SJCRH30 (cell line): ENCODE measurements around the gene BAK1. TPM values are rescaled to one million over a fixed set of nuclear protein-coding genes. Genes with fewer than 3 reads are reported as not detected.

Source experiments
- DNase-seq, 2 experiments: peaks; one replicate each; pipeline ENCODE4 v3.0.0-alpha.2; 2015 to 2020
- H3K27ac ChIP-seq: fragments of 250-450 bp; sonication (Bioruptor Pico); 2 replicates; pipeline ENCODE4 v1.5.1; 2020; ENCODE audit warnings: mild to moderate bottlenecking, moderate library complexity
- H3K27me3 ChIP-seq: fragments of 250-450 bp; sonication (Bioruptor Pico); 2 replicates; pipeline ENCODE4 v1.5.1; 2020; ENCODE audit warnings: mild to moderate bottlenecking, moderate library complexity
- H3K36me3 ChIP-seq: fragments of 250-450 bp; sonication (Bioruptor Pico); 2 replicates; pipeline ENCODE4 v1.5.1; 2020; ENCODE audit warnings: mild to moderate bottlenecking, moderate library complexity
- H3K4me1 ChIP-seq: fragments of 250-450 bp; sonication (Bioruptor Pico); 2 replicates; pipeline ENCODE4 v1.5.1; 2020; ENCODE audit warnings: mild to moderate bottlenecking, moderate library complexity
- H3K4me3 ChIP-seq: fragments of 250-450 bp; sonication (Bioruptor Pico); 2 replicates; pipeline ENCODE4 v1.5.1; 2020; ENCODE audit warnings: mild to moderate bottlenecking, moderate library complexity
- H3K9me3 ChIP-seq: fragments of 250-450 bp; sonication (Bioruptor Pico); replicated peaks from 2 replicates; pipeline ENCODE4 v1.5.1; 2020; ENCODE audit warnings: mild to moderate bottlenecking, moderate library complexity
- total RNA-seq: library from RNA; depleted of rRNA; stranded (reverse); fragments of >200 nt; shearing (Covaris generic); gene quantifications from 2 replicates; pipeline ENCODE4 v1.2.3, GENCODE V29; 2014

BAK1 gene
- total RNA-seq, 1 experiment from 2014 or later: 22.5 TPM

DNA sequence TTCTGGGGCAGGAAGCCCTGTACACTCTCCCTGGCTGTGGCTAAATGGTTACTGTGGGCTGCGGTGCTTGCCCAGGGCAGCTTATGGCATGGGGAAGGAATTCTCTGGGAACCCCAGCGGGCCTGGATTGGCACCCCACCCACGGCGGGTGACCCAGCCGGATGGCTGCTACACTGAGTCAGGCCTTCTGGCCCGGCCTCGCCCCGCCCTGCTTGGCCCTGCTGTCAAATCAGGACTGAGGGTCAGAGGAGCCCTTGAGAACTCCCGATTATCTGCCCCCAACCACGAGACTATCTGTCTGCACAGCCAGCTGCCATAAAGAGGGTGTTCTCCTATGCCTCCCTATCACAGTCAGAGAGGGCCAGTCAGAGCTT is 33.7 kb upstream of the BAK1 start:
- H3K36me3 ChIP-seq: no peaks in the 10 kb centered on the region
- H3K9me3 ChIP-seq: no peaks in the 10 kb centered on the region
- no peak overlapping the region for H3K27ac ChIP-seq
- H3K27me3 ChIP-seq: peaks cover 8% of the 10 kb centered on the region
- H3K4me3 ChIP-seq: no peak overlapping the region
- H3K4me1 ChIP-seq: no peaks in the 10 kb centered on the region
- DNase-seq: no peak

DNA sequence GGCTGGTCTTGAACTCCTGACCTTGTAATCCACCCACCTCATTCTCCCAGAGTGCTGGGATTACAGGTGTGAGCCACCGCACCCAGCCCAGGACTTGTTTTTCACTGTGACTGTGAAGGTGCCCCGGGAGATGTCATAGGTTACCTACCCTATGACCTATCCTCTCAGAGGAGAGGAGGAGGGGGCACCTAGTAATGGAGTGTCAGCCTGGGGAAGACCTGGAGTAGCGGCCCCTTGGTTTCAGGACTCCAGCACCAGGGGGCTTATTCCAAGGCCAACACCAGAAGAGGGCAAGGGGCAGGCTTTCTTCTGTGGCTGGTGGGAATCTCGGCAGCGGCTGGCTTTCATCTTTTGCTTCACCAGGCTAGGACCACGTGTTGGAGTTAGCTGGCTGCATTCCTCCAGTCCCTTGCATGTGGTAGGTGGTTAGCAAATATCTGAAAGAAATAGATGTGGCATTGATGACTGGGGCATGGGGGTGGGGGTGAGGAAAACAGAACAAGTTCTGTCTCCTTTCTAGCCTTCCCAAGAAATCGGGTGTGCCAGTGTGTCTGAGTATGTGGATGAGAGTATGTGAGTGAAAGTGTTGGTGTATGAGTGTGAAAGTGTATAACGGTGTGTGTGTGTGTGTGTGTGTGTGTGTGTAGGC is 33.2 kb upstream of the BAK1 start:
- DNase-seq: no peak
- no peaks in the 10 kb centered on the region for H3K9me3 ChIP-seq
- H3K4me3 ChIP-seq: no peak overlapping the region
- H3K27ac ChIP-seq: no peak overlapping the region
- peaks cover 8% of the 10 kb centered on the region for H3K27me3 ChIP-seq
- no peaks in the 10 kb centered on the region for H3K36me3 ChIP-seq
- no peaks in the 10 kb centered on the region for H3K4me1 ChIP-seq

- no peaks in the 10 kb centered on the region for H3K36me3 ChIP-seq
- no peak for DNase-seq
- H3K4me3 ChIP-seq: no peak overlapping the region
- no peaks in the 10 kb centered on the region for H3K4me1 ChIP-seq
- H3K27me3 ChIP-seq: peaks cover 8% of the 10 kb centered on the region
- H3K9me3 ChIP-seq: no peaks in the 10 kb centered on the region
- H3K27ac ChIP-seq: no peak overlapping the region
These were observed 31.0 kb upstream of the BAK1 start for GRCh38 chr6:33610779-33611732.

GRCh38 chr6:33610067-33610466 is 30.0 kb upstream of the BAK1 start:
- no peaks in the 10 kb centered on the region for H3K36me3 ChIP-seq
- peaks cover 8% of the 10 kb centered on the region for H3K27me3 ChIP-seq
- H3K9me3 ChIP-seq: no peaks in the 10 kb centered on the region
- no peaks in the 10 kb centered on the region for H3K4me1 ChIP-seq
- H3K27ac ChIP-seq: no peak overlapping the region
- no peak overlapping the region for H3K4me3 ChIP-seq
- no peak for DNase-seq

GRCh38 chr6:33609528-33609927 is 29.5 kb upstream of the BAK1 start:
- DNase-seq: no peak
- no peak overlapping the region for H3K27ac ChIP-seq
- H3K27me3 ChIP-seq: peaks cover 8% of the 10 kb centered on the region
- no peaks in the 10 kb centered on the region for H3K4me1 ChIP-seq
- H3K9me3 ChIP-seq: no peaks in the 10 kb centered on the region
- no peak overlapping the region for H3K4me3 ChIP-seq
- H3K36me3 ChIP-seq: no peaks in the 10 kb centered on the region

- H3K27ac ChIP-seq: no peak overlapping the region
These were observed 28.9 kb upstream of the BAK1 start for GRCh38 chr6:33609019-33609418.

GRCh38 chr6:33607784-33608161 is 27.7 kb upstream of the BAK1 start:
- no peak overlapping the region for H3K4me3 ChIP-seq
- H3K27me3 ChIP-seq: no peaks in the 10 kb centered on the region; the same call in 1 of the 2 replicates
- no peaks in the 10 kb centered on the region for H3K9me3 ChIP-seq
- H3K27ac ChIP-seq: no peak overlapping the region
- no peaks in the 10 kb centered on the region for H3K4me1 ChIP-seq
- DNase-seq: no peak
- H3K36me3 ChIP-seq: no peaks in the 10 kb centered on the region

More at GRCh38 chr6:33609019-33609418, 28.9 kb upstream of the BAK1 start:
- no peak for DNase-seq
- no peaks in the 10 kb centered on the region for H3K4me1 ChIP-seq
- no peaks in the 10 kb centered on the region for H3K9me3 ChIP-seq
- H3K36me3 ChIP-seq: no peaks in the 10 kb centered on the region
- H3K4me3 ChIP-seq: no peak overlapping the region
- H3K27me3 ChIP-seq: peaks cover 4% of the 10 kb centered on the region

DNA sequence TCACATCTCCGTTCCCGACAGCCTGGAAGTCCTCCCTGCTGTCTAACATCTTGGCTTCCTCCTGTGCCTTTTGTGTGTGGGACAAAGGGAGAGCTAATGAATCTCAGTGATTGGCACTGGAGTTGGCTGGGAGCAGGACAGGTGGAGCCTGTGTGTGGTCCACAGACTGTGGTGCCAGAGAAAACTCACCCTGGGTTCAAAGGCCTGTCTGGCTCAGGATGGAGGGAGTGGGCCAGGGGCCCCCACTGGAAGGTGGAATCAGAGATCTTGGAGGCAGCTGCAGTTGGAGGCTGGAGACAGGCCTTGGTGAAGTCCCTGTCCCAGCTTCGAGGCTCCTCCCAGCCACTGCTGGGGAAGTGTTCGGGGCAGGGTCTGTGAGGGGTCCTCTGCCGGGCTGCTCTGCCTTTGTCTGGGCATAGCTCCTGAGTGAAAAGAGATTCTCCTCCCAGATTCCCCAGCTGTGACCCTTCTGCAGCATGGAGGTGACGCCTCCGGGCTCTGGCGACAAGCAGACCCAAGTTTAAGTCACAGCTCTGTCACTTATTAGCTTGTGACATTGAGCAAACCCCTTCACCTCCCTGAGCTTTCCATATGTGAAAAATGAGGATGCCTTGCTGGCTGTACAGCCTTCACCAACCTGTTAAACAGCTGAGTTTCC is 27.2 kb upstream of the BAK1 start:
- Histone ChIP-seq H3K9me3 (no peaks in the 10 kb centered on the region), H3K36me3 (no peaks in the 10 kb centered on the region), H3K27me3 (no peaks in the 10 kb centered on the region; the same call in 1 of the 2 replicates), H3K27ac (no peak overlapping the region), H3K4me3 (no peak overlapping the region), H3K4me1 (no peaks in the 10 kb centered on the region)
- no peak for DNase-seq

- Histone ChIP-seq H3K9me3 (no peaks in the 10 kb centered on the region), H3K4me1 (no peaks in the 10 kb centered on the region), H3K27me3 (no peaks in the 10 kb centered on the region; the same call in 1 of the 2 replicates), H3K27ac (no peak overlapping the region), H3K4me3 (no peak overlapping the region), H3K36me3 (no peaks in the 10 kb centered on the region)
- DNase-seq: no peak
These were observed 26.6 kb upstream of the BAK1 start for GRCh38 chr6:33606642-33607041.

DNA sequence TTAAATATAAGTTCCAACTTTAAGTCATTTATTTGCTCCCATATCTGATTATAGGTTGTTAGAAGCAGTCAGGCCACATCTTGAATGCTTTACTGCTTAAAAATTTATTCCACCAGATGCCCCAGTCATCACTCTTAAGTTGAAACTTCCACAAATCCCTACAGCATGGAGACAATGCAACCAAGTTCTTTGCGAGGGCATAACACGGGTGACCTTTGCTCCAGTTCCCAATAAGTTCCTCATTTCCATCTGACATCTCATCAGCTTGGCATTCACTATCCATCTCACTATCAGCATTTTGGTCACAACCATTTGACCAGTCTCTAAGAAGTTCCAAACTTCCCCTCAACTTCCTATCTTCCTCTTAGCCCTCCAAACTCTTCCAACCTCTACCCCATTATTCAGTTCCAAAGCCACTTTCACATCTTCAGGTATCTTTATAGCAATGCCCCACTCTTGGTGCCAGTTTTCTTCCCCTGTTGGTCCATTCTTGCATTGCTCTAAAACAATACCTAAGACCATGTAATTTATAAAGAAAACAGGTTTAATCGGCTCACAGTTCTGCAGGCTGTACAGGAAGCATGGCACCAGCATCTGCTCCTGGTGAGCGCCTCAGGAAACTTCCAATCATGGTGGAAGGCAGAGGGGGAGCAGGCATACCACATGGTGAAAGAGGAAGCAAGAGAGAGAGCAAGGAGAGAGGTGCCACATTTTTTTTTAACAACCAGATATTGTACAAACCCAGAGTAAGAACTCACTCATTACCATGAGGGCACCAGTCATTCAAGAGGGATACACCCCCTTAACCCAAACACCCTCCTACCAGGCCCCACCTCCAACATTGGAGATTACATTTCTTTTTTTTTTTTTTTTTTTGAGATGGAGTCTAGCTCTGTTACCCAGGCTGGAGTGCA is 25.1 kb upstream of the BAK1 start:
- no peaks in the 10 kb centered on the region for H3K4me1 ChIP-seq
- no peaks in the 10 kb centered on the region for H3K27me3 ChIP-seq
- H3K4me3 ChIP-seq: no peak overlapping the region
- no peaks in the 10 kb centered on the region for H3K9me3 ChIP-seq
- DNase-seq: no peak
- no peak overlapping the region for H3K27ac ChIP-seq
- no peaks in the 10 kb centered on the region for H3K36me3 ChIP-seq

- Histone ChIP-seq H3K27me3 (no peaks in the 10 kb centered on the region), H3K27ac (no peak overlapping the region), H3K9me3 (no peaks in the 10 kb centered on the region), H3K36me3 (no peaks in the 10 kb centered on the region), H3K4me1 (no peaks in the 10 kb centered on the region), H3K4me3 (no peak overlapping the region)
- no peak for DNase-seq
These were observed 22.1 kb upstream of the BAK1 start for GRCh38 chr6:33602180-33602579.

DNA sequence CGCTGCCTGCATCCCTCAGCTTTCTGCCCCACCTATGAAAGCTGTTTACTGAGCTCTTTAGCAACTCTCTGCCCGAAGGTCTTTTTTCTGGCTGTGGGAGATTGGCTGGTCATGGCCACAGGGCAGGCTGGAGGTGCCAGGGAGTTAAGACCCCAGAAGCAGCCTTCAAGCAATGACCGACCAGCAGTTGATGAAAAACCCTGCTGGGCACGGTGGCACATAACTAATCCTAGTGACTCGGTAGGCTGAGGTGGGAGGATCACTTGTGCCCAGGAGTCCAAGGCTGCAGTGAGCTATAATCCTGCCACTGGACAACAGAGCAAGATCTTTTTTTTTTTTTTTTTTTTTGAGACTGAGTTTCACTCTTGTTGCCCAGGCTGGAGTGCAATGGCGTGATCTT is 20.7 kb upstream of the BAK1 start:
- H3K9me3 ChIP-seq: no peaks in the 10 kb centered on the region
- no peaks in the 10 kb centered on the region for H3K4me1 ChIP-seq
- H3K36me3 ChIP-seq: no peaks in the 10 kb centered on the region
- no peak overlapping the region for H3K4me3 ChIP-seq
- DNase-seq: no peak
- H3K27me3 ChIP-seq: no peaks in the 10 kb centered on the region
- no peak overlapping the region for H3K27ac ChIP-seq

- Histone ChIP-seq H3K9me3 (no peaks in the 10 kb centered on the region), H3K27ac (no peak overlapping the region), H3K4me3 (no peak overlapping the region), H3K27me3 (no peaks in the 10 kb centered on the region), H3K4me1 (no peaks in the 10 kb centered on the region), H3K36me3 (no peaks in the 10 kb centered on the region)
- DNase-seq: no peak
These were observed 19.4 kb upstream of the BAK1 start for GRCh38 chr6:33599413-33599938.
